Astrocyte (in vitro differentiated cells and primary cell): ENCODE results near the gene SEC24D.

Experiments
- CTCF ChIP-seq: IDR thresholded peaks from 2 replicates; pipeline ENCODE4 v1.5.1; 2011; ENCODE audit warnings: low read depth, mild to moderate bottlenecking, inconsistent platforms, low read length, moderate library complexity; ENCODE audit not compliant: insufficient read depth
- EZH2 ChIP-seq: IDR thresholded peaks from 2 replicates; pipeline ENCODE4 v1.6.1; 2012; ENCODE audit warnings: mild to moderate bottlenecking, low read length, inconsistent platforms; ENCODE audit not compliant: insufficient read depth

GRCh38 chr4:118883861-118884260, 47.9 kb upstream of the SEC24D start:
- TF ChIP-seq CTCF (peak; percentile 21), EZH2 (no peak)
